ENCODE data around the gene SMIM20.

DNA sequence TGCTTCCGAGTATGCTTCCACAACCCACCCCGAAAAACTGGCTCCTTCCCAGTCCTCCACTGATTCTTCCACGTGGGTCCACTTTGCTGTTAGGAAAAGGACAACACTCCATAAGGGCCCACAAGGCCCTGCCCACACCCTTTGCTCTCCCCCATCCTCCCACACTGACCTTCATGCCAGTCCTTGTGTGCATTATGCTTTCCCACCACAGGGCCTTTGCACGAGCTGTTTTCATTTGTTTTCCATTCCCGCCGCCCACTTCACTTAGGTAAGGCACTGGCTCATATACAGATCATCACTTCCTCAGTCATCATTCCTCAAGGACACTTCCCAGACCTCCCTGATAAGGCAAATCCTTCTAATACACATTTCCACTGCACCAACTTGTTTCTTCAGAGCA, 34.4 kb upstream of the SMIM20 start:
- TF ChIP-seq, protein P1, sequence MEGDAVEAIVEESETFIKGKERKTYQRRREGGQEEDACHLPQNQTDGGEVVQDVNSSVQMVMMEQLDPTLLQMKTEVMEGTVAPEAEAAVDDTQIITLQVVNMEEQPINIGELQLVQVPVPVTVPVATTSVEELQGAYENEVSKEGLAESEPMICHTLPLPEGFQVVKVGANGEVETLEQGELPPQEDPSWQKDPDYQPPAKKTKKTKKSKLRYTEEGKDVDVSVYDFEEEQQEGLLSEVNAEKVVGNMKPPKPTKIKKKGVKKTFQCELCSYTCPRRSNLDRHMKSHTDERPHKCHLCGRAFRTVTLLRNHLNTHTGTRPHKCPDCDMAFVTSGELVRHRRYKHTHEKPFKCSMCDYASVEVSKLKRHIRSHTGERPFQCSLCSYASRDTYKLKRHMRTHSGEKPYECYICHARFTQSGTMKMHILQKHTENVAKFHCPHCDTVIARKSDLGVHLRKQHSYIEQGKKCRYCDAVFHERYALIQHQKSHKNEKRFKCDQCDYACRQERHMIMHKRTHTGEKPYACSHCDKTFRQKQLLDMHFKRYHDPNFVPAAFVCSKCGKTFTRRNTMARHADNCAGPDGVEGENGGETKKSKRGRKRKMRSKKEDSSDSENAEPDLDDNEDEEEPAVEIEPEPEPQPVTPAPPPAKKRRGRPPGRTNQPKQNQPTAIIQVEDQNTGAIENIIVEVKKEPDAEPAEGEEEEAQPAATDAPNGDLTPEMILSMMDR (conservative IDR thresholded peaks at IDR 0.05; ENCODE audit: low read length): no peak
- no peak for TF ChIP-seq EZH2phosphoT487 (IDR thresholded peaks at IDR 0.05; ENCODE audit: borderline replicate concordance, low read depth, low read length)
